Measurements from ENCODE around the gene EYS. TPM values are rescaled to one million over a fixed set of nuclear protein-coding genes. Genes with fewer than 3 reads are reported as not detected.
"Not testable (repeated sequence)": the region's sequence is repeated elsewhere in the genome, so short reads cannot be mapped to it uniquely, and the experiment has no call there.

EYS gene
- total and polyA plus RNA-seq, 2 of the 13 experiments (the other 11 are each of a cell fraction or from before 2014, with no cell fraction given), result 0.04 to 0.07 TPM

GRCh38 chr6:63757826-63758225 is 1949.2 kb downstream of the EYS start (continued):
- TF ChIP-seq ATRX (CRISPR knock-in tag; IDR thresholded peaks at IDR 0.05; ENCODE audit: borderline replicate concordance), result no peak
- no peak for TF ChIP-seq ZMYM4 (CRISPR knock-in tag; IDR thresholded peaks at IDR 0.05)
- TF ChIP-seq RFX3 (CRISPR knock-in tag; IDR thresholded peaks at IDR 0.05), result no peak
- no peak for TF ChIP-seq SNAPC5 (CRISPR knock-in tag; IDR thresholded peaks at IDR 0.05; ENCODE audit: borderline replicate concordance)
- no peak for TF ChIP-seq FOXO1 (CRISPR knock-in tag; IDR thresholded peaks at IDR 0.05)
- no peak for TF ChIP-seq TMF1 (CRISPR knock-in tag; IDR thresholded peaks at IDR 0.05; ENCODE audit: low read depth)
- no peak for TF ChIP-seq ZNF580 (CRISPR knock-in tag; IDR thresholded peaks at IDR 0.05; ENCODE audit: borderline replicate concordance, low read depth)
- TF ChIP-seq NFE2L2 (IDR thresholded peaks at IDR 0.05; ENCODE audit: low read length), result no peak

- H3K27ac ChIP-seq (ENCODE audit: extremely low read length, insufficient read depth, low read length); in situ Hi-C loops (cut with HindIII; ENCODE audit: extremely low pct_ligation_motif_present, low pct_unique_long_range_greater_than_20kb); intact Hi-C loops (cut with micrococcal nuclease; ENCODE audit: unreplicated experiment); CTCF ChIA-PET (ENCODE audit: low intra/inter-chr PET ratio, low total read pairs); H3K4me3 ChIP-seq (replicated peaks in 1 of 3; ENCODE audit: insufficient read depth in 1 of 3, low read depth in 2 of 3, low read length in 3 of 3); DNase-seq (ENCODE audit: low spot score); H4K20me1 ChIP-seq (ENCODE audit: insufficient read depth, low read length); H2AFZ ChIP-seq (ENCODE audit: low read length); H3K4me2 ChIP-seq (ENCODE audit: low read depth, low read length); POLR2A ChIA-PET; H3K9ac ChIP-seq (ENCODE audit: insufficient read depth, low read depth, low read length); H3K79me2 ChIP-seq (ENCODE audit: insufficient read depth, low read length); BruUV-seq (replicated peaks); FAIRE-seq; H3K27me3 ChIP-seq (ENCODE audit: control insufficient read depth in 1 of 2, insufficient read depth in 2 of 2, low read length in 2 of 2); H3K36me3 ChIP-seq (replicated peaks in 1 of 2; ENCODE audit: control insufficient read depth in 1 of 2, insufficient read depth in 2 of 2, low read length in 2 of 2); ATAC-seq: not testable (repeated sequence)
- H3K4me1 ChIP-seq (ENCODE audit: insufficient read depth, low read length), result peaks cover 12% of the 10 kb centered on the region
- 0 out of 2 replicates have a peak, but pooled peaks cover 11% of the 10 kb centered on the region for H3K9me3 ChIP-seq (ENCODE audit: low read length)
- TF ChIP-seq NR2F1 (CRISPR knock-in tag; IDR thresholded peaks at IDR 0.05) (0 out of 4 replicates have a peak, but pooled peaks of 1 of the 2 experiments have one; percentile 28), ZMYM2 (CRISPR knock-in tag; IDR thresholded peaks at IDR 0.05) (0 out of 2 replicates have a peak, but pooled peaks have one; percentile 43), POGZ (CRISPR knock-in tag; IDR thresholded peaks at IDR 0.05) (0 out of 2 replicates have a peak, but pooled peaks have one; percentile 21), TFAP4 (IDR thresholded peaks at IDR 0.05; ENCODE audit: borderline replicate concordance, low read depth) (0 out of 2 replicates have a peak, but pooled peaks have one; percentile 3), HNF4A (CRISPR knock-in tag; IDR thresholded peaks at IDR 0.05) (peak; percentile 74), ZMYM4 (CRISPR knock-in tag; IDR thresholded peaks at IDR 0.05) (peak; percentile 47; the same call in 1 of the 2 replicates)
Observed at GRCh38 chr6:63757275-63757674, 1949.8 kb downstream of the EYS start.

All from HepG2 (cell line).